UCSD-AML1 (cell line): Measurements from ENCODE around the gene PITX3.
"Not testable (repeated sequence)": the region's sequence is repeated elsewhere in the genome, so short reads cannot be mapped to it uniquely, and the experiment has no call there.

Source experiments
- DNase-seq: peaks from one replicate; lab custom pipeline; 2025; ENCODE audit not compliant: unreplicated experiment; lab: John Stamatoyannopoulos, UW

Gene PITX3

DNA sequence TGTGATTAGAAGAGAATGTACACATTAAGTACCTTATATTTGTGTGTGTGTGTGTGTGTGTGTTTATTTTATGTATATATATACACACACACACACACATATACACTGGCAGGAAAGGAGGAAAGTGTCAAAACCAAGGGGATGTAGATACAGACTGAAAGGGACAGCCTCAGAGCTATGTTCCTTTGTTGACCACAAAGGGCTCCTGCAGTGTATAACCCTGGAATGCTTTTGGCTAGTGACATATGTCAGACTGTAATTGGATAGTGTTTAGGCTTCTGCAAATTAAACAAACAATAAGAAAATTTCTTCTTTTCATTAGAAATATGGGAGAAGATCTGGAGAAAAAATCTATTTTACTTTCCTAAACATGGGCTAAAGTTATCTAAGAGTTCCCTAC lies 19.9 kb upstream of the PITX3 start:
- no peak for DNase-seq

DNA sequence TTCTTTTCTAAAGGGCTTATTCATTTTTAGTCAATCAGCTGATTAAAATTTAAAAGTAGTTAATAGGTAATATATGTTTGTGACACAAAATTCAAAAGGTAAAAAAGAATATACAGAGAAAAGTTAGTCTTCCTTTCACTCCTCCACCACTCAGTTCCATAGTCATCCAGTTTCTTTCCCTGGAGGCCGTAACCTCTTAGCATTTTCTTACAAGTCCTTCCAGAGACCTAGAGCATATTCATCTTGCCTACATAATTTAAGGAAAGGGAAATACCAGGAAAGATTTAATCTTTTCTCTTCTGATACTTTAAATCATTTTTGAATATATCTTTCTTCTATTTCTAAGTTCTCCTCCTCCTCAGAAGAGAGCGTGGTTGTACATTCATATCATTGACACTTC lies 14.1 kb upstream of the PITX3 start:
- DNase-seq, result no peak

DNA sequence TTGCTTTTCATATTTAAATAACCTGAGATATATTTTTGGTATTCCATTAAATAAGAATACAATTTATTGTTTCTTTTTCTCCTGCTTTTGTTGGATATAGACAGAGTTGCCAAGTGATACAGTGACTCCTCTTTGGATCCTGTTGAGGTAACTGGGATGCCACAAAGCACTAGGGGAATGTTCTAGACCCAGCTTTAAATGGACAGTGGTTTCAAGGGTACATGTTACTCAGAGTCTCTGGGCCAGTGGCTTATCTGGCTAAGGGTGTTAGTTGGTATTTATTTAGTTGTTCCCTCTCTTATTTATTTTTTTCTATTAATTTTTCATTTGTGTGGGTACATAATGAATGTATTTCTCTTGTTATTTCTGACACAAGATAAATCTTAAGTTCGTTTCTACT lies 13.1 kb upstream of the PITX3 start:
- no peak for DNase-seq

DNA sequence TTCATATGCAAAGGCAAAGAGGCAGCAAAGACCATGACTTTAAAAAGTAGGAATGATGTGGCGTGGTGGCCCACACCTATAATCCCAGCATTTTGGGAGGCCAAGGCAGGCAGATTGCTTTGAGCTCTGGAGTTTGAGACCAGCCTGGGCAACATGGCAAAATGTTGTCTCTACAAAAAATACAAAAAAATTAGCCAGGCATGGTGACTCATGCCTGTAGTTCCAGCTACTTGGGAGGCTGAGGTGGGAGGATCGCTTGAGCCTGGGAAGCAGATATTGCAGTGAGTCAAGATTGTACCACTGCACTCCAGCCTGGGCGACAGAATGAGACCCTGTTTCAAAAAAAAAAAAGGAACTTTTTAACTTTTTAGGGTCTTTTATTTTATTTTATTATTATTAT lies 11.2 kb upstream of the PITX3 start:
- not testable (repeated sequence) for DNase-seq

DNA sequence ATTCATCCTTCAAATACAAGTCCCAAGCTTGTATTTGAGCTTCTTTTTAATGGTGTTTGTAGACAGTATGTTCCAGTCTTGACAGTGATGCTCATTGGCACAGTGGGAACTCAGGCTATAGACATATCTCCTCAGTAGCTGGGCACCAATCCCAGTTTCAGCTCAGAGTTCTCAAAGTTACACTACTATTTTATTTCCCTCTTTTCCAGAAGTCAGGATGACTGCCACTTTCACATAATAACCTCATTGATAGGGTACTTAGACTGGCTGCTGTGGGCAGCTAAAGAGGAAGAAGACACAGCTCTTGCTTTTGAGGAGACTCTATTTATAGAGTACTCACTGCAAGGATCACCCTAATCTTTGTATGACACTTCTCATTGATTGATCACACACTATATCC lies 6.4 kb upstream of the PITX3 start:
- no peak for DNase-seq

DNA sequence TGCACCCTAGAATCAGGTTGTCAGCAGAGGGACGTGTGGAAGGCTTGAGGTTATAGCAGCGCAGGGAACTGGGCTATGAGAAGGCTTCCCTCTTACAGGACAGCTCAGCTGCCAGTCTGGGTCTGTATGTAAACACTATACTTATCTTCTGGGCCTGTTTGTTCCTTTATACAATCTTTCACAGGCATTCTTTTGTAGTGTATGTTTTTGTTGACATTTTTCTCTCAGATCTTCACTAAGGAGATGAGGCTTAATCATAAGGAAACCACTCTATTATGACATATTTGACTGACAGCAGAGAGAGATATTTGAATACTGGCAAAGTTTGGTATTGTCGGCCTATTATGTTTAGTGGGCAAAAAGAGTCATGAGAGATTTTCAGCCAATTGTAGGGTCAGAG lies 4.9 kb upstream of the PITX3 start:
- no peak for DNase-seq

DNA sequence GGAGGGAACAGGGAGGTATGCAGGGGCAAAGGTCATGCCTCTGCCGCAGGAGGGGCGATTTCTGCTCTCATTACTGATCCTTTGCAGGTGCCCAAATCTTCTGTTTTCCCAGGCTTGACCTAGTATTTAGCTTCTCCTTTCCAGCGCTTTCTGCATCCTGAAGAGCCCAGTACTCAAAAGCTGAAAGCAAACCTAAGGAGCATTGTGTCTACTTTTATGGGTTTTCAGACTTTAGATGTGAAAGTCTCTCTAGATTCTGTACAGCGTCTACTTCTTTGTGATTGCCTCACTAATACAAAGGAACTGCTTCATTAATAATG lies 4.6 kb upstream of the PITX3 start:
- no peak for DNase-seq

DNA sequence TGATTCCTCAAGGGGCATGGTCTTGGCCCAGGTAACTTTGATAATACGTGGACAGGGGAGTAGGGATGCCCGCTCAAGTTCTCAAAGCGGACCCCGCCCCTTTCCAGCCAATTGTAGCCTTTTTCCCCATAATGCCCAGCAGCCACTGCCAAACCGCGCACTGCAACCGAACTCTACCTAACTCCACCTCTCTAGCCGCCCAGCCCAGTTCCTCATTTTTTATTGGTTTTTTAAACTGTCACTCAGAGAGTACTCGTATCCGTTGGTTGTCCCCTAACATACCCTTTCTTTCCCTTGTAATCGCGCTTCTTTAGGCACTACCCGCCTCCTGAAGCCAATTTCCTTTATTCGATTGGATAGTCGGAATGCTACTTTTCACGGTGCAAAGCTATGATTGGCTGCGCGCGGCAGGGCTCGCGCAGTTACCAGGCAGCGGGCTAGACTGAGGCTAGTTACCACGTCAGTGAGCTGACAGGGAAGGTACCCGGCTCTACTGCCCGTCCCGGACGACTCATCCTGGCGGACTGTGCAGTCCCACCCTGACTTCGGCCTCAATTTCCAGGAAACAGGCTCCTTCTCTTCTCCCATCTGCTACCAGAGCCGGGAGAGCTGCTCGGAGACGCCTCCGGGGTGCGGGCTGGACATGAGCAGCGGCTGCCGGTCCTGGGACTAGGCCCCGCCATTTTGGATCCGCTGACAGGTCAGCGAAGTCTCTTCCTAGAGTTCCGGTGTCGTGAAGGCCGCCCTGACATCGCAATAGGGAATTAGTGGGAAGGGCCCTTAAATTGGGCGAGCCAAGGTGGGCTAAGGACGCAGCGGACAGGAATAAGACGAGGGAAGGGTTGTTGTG lies 4.0 kb upstream of the PITX3 start, which contains the start of gene GBF1:
GBF1 (plus strand) TSS at position 451 of the 850 bp plus-strand sequence. CDS start 13,407 bp downstream, outside the sequence.
- DNase-seq, result peak; percentile 94

DNA sequence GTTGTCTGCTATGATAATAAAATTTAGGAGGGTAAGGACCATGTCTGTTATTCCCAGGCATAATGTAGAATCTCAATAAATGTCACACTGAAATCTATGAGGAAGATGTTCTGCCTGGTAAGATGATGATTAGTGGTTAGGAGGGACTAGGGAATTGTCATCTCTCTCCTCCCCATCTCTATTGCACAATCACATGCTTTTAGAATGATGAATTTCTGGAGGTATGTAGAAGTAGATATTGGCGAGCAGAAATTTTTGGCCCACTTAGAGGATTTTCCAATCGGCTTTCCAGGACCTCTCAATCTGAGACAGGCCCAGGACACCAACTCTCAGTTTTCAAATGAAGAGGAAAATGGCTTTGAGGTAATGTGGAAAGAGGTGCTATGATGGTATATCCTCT lies 2.0 kb upstream of the PITX3 start:
- DNase-seq, result no peak

DNA sequence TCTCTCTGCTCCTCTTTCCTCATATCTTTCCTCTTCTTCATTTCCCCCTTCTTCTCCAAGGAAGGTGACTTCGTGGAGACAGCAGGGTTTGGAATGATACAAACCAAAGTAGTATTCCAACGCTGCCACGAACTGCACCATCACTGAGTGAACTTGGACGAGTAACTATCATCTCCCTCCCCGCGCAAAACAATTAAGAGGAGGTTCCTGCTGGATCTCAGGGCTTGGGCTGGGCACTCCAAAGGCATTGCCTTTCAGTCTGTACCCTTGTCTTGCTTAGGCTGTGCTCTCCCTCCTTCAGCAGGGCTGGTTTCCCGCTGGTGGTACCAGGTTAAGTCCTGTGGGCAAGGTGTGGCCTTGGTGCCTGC lies 790 bp upstream of the PITX3 start:
- no peak for DNase-seq

DNA sequence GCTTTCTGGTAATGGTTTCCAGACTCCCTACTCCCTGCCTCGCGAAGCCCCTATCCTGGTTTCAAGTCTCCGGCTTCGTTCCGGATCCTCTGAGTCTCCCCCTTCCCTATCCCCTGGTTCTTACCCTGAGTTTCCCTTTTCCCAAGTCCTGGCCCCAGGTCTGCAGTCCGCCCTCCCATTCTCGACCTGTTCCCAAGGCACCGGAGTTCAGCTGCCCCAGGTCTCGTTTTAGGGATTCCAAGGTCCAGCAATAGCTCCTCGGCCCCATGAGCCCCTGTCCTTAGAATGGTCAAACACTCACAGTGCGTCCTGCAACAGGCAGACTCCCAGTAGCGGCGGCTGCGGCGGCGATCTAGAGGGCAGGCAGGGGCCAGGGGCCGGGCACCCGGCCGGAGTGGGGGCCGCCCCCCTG lies 274 bp downstream of the PITX3 start:
- DNase-seq, result no peak

DNA sequence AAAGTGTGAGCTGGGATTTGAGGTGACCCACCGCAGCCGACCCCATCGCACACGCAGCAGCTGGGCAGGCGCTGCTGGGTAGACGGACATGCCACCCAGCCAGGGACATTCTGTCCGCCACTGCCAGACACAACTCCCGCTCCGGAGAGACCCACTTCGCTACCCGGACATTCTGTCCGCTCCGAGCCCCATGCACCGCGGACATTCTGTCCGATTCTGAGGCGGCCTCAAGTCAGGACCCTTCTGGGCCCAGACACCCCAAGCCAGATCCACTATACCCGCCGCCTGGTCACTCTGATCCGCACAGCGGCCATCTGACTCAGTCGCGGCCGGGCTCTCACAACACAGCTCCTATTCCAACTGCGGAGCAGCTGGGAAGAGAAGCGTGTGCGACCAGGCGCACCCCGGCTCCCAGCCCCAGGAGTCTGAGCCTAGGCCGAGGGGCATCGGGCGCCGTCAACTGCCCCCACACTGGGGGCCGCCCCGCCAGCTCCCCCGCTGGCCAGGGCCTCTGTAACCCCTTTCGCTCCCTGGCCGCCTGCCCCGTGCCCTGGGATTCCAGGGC lies 763 bp downstream of the PITX3 start:
- DNase-seq, result no peak

DNA sequence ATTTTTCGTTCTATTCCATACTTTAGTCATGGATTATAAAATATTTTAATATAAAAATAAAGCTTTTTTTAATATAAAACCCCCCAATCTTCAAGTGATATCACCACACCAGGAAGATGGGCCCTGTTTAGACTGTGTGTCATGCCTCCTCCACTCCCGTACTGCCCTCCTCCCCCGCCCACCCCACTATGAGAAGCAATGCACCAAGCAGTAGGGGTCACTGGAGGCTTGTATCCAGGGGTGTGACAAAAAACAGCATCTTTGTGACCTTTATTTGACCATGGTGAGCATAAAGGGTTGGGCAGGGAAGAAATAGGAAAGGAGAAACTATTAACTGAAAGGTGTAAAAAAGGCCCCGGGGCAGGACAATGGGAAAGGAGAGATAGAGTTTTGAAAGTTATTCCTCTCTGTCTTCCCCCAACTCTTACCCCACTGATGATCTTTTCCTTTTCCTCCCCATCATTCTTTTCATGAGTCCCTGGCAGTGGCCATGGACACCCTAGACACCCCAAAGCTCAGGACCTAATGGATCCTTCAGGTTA lies 3.5 kb downstream of the PITX3 start:
- no peak for DNase-seq

DNA sequence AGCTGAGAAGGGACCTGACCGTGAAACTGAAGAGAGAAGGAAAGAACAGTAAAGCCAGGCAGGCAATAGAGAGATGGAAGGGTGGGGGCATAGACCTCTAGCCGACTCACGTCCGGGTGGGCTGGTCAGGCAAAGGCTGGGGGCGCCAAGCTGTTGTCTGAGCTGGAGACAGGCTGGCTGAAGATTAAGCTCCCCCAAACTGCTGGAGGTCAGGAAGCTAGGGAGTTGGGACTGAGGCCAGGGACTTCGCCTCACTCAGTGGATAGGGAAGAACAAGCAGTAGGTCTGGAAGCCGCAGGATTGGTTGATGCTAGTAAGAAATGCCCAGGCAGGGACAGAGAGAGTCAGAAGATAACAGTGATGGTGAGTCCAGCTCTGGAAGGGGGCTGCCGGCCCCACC lies 5.3 kb downstream of the PITX3 start:
- DNase-seq, result no peak

DNA sequence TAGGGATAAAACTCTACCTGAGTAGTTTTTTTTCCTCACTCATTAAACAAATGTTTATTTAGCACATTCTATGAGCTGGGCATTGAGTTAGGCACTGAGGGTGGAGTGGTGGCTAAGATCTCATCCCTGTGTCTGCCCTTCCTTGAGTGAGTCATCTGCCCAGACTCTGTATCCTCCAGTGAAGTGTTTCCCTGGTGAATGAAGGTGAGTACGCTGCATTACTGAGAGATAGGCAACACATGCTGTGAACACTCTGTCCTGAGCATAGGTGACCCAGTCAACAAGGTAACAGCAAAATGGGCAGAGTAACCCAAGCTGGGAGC lies 5.8 kb downstream of the PITX3 start:
- DNase-seq, result no peak

DNA sequence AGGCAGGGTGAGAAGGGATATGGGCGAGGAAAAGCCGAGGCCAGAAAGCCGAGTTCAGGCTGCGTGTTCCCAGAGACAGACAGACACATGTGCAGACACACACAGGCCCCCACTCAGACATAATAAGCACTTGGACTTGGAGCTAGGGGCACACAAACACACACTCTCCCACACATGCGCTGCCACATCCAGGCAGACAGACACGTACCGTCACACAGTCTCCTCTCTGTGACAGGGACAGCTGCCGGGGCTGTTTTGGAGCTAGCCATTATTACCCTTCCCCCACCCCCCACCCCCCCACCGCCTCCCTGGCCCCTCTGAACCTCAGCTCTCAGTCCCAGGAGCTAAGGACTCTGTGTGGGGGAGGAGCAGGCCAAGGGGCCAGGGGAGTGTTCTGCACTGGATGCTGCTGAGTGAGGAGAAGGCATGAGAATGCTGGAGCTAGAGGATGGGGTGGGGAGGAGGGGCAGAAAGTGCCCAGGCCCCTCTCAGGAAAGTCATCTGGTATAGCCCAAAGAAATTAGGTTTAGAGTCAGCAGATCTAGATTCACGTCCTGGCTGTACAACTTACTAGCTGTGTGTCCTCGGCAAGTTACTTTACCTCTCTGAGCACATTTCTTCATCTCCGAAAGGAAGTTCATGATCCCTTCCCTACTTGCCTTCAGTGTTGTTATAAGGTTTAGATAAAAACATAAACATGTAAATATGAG lies 6.3 kb downstream of the PITX3 start:
- DNase-seq, result no peak

DNA sequence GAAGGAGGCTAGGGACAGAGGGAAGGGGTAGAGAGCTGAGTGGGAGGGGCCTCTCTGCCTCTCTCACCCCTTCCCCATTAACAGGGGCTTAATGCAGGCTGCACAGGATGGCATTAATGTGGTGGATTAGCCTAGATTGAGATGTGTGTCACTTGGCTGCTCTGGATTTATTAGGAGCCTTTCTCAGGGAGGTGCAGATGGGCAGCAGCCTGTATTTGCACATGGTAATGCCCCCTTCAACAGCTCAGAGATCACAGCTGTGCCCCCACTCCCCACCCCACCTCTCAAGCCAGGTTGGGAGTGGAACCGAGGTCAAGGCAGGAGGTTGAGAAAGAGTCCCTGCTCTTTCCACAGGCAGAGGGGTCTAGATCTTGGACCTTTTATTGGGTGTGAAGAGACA lies 7.3 kb downstream of the PITX3 start:
- DNase-seq, result no peak

DNA sequence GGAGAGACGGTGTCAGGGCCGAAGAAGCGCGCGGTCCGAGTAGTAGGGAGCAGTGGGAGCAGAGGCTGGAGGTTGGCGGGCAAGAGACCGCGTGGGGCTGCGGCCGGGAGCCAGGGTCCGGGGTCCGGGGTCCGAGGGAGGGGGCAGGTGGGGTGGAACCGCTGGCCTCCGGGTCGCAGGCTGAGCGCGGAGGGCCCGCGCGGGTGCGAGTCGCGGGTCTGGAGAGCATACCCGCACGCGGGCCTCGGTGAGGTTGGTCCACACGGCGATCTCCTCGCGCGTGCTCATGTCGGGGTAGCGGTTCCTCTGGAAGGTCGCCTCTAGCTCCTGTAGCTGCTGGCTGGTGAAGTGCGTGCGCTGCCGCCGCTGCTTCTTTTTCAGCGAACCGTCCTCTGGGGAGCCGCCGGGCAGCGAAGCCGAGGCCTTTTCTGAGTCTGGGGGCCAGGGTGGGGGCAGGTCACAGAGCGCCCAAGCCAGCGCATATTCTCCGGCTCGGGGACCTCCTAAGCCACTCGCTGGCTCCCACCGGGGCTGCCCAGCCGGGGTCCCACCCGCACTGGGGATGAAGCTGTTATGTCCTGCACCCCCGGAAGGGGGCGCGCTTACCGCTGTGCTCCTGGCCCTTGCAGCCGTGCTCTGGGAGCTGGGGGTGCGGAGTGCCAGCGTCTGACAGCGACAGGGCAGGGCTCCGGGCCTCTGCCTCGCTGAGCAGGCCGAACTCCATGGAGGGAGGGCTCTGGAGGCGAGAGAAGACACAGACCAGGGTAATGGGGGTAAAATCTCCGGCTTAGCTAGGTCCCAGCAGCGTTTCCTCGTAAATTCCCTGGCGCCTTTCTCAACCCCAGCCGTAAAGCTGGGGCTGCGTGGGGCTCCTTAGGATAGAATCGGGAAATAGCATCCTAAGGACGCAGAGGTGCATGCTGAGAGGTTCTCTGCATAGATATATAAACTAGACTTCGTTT lies 9.7 kb downstream of the PITX3 start:
- peak; percentile 76 for DNase-seq

DNA sequence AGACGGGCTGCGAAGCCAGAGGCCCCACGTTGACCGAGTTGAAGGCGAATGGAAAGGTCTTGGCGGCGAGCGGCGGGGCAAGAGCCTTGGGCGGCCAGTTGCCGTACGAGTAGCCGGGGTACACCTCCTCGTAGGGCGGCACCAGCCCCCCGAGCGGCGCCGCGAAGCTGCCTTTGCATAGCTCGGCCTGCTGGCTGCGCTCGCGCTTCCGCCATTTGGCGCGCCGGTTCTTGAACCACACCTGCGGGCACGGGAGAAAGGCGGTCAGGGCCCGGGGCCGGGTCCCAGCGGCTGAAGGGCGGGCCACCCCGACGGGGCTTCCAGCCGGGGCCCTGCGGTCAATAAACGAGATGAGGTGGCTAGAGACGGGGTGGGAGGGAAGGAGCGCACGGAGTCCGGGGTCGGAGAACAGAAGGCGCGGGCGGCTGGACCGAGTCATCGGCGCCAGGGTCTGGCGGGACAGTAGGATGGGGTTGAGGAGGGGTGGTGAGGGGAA lies 10.4 kb downstream of the PITX3 start:
- peak; percentile 29 for DNase-seq

DNA sequence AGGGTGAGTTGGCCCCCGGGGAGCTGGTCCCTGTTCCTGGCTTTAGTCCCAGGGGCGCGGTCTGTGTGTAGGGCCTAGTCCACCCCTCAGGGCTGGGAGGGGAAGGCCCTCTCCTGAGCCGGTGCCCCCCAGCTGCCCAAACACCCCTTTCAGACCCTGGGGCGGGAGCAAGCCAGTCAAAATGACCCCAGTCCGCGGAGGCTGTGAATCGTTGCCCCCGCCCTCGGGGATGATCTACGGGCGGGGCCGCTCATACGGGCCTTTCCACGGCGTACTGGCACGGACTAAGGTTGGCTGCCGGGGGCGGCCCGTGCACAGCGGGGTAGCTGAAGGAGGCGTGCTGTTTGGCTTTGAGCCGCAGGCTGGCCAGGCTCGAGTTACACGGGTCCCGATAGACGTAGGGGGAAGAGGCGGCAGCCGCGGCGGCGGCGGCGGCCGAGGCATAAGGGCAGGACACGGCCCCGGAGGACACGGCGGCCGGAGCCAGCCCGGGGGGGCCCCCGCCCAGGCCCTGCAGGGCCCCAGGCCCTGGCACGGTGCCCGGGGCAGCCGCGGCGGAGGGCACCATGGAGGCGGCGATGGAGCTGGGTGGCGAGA lies 10.9 kb downstream of the PITX3 start:
- DNase-seq, result no peak
